GM19467 (cell line): ENCODE results near the gene EFNA5.
A peak's percentile ranks its signal among the peaks of the same experiment; 100 is the strongest.

ENCODE experiments used
- ATAC-seq: cut with Tn5 transposase; IDR thresholded peaks from one replicate; pipeline ENCODE4 v1.9.1; 2021; ENCODE audit warnings: mild to moderate bottlenecking, moderate library complexity; ENCODE audit not compliant: unreplicated experiment

The EFNA5 gene

DNA sequence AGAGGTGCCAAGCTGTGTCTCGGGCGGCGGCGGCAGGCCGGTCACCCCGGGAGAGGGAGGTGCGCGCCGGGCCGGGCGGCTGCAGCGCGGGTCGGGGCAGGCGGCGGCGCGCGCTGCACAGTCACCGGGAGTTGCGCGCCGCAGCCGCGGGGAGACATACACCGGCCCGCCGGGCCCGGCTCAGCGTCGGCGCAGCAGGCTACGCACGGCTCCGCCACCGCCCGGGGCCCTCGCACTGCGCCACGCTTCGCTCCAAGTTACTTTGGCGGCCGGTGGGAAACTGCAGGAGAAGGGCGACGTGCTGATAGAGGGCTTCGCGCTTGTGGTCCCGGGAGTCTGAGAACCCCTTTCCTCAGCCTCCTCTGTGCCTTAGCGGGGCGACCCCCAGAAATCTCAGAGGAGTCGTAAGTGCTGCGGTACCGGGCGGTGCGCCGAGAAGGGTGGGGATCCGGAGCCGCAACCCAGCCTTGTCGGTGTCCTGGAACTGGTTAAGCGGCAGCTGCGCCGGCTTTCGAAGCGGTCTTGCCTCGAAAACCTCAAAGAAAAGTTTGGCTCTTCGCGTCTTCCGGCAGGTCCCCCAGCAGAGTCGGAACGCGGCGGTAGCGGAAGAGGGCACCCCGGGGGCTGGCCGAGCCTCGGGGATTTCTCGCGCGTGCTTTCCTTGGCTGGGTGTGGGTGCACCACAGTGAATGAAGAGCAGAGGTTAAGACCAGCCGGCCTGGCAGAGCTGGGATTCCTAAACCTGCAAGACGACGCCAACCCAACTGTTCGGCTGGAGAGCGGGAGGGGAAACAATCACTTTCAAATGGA, at the start of gene EFNA5:
Gene EFNA5, minus strand, starts transcription at position 6 of the 810 bp plus-strand sequence.
- ATAC-seq, result no peak

DNA sequence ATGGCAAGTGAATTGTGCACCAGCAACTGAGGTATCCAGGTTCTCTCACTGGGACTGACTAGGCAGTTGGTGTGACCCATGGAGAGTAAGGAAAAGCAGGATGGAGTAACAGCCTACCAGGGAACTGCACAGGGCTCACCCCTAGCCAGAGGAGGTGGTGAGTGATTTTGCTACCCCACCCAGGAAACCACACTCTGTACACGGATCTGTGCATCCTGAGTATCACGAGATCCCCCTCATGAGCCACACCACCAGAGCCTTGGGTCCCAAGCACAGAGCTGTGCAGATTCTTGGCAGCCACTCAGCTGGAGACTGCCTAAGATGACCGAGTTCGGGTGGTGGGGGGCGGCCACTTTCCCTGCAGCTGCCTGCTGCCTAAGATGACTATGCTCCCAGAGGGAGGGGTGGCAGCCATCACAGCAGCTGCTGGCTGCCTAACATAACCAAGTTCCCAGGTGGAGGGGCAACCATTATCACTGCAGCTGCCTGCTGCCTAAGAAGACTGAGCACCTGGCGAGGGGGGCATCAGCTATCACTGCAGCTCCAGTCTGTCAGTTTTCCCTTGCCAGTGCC, 48.4 kb upstream of the EFNA5 start:
- ATAC-seq, result no peak

DNA sequence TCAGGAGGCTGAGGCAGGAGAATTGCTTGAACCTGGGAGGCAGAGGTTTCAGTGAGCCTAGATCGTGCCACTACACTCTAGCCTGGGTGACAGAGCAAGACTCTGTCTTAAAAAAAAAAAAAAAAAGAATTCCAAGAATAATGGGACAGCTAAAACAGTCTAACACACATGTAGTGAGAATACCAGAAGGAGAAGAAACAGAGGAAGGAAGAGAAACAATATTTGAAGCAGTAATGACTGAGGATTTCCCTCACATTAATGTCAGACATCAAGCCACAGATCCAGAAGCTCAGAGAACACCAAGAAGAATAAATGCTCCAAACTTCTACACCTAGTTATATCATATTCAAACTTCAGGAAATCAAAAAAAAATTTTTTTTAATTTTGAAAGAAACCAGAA, 47.1 kb upstream of the EFNA5 start:
- no peak for ATAC-seq

DNA sequence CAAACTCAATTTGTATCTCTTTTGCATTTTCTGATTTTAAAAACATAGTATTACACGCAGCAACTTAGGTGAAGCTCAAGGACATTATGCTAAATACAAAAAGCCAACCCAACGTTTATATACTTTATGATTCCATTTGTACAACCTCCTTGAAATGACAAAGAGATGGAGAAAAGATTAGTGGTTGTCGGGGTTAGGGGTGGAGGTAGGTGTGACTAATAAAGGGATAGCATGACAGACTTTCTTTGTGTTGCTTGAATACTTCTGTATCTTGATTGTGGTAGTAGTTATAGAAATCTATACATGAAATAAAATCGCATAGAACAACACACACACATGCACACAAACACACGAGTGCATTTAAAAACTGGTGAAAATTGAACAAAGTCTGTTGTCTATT, 42.5 kb upstream of the EFNA5 start:
- ATAC-seq, result no peak

DNA sequence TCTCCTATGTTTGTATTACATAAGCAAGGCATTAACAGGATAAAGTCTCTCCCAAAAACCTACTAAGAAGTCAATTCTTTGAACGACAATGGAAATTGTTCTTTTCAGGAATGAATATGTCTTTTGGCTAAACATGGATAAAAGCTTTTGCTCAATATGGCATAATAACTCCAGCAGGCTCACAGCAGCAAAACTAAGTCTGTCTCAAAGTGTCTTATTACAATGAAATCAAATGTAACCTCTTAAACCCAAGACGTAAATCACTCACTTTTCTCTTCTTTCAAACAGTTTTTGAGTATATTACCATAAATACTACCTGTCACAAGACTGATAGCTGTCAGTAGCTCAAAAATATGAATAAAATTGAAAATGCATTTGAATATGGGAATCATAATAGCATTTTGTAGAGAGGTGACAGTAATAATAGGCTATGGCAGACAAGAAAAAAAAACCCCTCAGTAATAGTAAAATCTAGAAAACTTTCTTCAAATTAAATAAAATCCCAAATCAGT, 41.7 kb upstream of the EFNA5 start:
- no peak for ATAC-seq

DNA sequence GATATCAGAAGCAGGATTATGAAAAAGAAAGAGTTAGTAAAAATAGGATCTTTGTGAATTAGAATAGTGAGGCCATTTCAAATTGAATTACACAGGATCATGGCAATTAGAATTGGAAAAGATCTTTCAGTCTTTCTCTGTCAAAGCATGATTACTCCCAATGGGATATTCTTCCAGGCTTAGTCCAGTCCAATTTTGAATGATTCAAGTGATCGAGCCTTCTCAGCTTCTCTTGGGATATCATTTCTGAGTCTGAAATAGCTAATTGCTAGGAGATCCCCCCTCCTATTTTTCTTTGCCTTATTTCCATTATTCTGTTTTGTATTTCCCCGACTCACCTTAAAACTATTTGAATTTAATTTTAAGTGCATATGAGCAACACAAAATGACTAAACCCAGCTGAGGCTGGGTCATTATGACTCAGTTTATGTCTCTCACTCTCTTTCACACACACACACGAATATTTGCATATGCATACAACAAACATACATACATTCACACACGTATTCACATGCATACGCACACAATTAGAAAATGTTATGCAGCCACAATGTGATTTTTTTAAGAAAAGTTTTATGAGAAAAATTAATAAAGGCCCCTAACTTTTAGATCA, 34.8 kb upstream of the EFNA5 start:
- ATAC-seq, result no peak

DNA sequence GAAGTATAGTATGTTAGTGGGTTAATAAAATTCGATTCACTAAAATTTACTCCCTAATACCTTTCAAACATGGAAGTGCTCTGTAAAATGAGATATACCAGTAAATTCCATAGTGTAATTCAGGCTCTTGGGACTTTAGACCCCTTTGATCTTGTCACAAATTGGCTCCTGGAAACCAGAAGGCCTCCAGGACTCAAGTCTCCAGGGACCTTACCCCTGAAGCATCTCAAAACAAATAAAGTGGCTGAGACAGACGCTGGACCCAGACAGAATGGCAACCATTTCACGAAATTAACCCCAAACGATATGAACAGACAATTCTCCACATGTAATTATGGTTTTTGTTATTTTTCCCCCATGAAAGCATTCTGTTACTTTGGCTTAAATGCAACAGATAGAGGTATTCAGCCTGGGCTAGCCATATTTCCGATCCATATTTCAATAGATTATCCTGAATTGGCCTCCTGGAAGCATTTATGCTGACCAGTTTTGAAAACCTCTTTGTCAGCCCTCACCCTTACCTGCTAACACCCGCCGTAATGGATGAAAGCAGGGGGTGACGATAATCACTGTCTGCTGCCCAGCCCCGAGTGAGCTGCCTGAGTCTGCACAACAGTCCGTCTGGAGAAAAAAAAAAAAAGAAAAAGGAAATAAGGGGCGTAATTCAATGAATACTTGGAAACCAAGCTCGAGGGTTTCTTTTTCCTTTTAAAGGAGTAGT, 34.1 kb upstream of the EFNA5 start:
- no peak for ATAC-seq

DNA sequence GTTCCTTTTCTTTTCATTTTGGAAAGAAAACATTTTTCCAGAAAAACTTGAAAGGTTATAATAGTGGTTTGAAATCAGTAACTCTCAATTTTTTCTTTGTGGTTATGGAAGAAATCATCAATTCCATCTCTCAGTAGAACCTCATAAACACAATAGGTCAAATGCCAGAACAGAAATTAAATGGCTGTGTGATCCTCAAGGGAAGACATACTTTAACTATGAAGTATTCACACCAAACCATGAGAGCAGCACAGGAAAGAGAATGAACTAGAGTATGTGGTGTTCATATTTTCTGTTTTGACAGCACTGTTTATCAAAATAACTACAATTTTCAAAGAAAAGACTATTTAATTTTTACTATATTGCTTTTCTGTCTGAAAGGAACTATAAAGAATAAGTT, 29.7 kb upstream of the EFNA5 start:
- no peak for ATAC-seq

DNA sequence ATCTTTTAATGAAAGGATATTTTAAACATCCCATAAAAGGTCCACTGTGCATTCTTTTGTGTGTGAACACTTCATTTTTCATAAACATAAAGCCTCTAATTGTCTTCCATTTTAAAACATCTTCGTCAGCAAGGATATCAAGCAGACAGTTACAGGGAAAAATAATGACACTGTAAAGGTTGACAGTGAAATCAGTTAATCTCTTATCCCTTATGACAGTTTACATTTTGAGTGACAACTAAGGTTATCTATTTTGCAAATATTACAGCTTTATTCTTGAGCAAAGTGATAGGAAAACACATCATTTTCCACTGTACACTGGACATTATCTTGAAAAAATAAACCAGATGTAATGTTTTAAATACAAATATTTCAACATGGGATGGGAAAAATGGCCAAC, 28.7 kb upstream of the EFNA5 start:
- no peak for ATAC-seq

DNA sequence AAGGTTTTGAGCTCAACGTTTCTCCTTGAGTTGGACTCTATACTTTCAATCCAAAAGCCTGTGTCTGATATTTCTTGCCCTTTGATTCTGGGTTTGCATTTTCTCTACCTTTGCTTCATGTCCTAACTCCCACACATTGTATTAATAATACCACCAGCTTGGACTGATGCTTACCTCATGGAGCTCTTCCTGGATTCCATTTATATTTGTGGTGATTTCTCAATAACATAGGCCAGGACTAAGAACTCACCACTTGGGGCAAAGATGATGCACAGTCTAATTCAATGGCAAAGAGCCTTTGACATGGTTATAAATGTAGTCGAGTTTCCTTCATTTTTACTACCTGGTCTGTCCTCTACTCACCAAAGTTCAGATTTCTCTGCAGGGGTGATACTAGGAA, 27.5 kb upstream of the EFNA5 start:
- no peak for ATAC-seq

DNA sequence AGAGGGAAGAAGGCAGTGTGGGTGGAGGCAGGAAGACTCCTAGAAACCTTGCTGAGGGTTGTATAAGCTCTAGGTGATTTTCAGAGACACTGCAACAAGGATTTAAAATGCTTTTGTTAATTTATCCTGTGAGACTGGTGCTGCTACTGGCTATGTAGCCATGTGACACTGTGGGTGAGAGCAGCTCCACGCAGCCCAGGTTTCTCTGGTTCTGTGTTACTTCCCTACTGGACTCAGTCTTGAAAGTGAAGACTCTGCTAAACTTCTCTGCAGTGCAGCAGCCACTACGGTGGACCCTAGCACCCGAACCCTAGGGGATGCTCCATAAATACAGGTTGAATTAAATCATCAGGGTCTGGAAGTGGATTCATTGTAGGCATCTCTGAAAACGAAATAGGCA, 25.8 kb upstream of the EFNA5 start:
- no peak for ATAC-seq

DNA sequence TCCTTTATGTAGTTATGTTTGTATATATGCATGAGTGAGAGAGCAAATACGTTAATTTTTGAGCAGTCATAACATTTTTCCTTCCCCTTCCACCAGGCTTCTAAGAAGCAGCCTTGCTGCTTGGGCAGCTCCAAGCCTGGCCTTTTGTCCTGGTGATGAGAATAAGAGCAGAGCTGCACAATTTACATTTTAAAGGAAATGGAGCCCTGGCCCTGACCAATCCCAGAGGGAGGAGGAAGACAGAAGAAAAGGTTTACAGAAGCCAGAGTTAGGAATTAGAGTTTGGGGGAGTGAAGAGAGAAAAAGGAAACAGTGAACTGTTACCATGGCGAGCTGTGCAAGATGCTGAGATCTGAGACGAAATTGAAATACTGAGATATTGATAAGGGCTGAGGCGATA, 25.3 kb upstream of the EFNA5 start:
- ATAC-seq, result no peak

DNA sequence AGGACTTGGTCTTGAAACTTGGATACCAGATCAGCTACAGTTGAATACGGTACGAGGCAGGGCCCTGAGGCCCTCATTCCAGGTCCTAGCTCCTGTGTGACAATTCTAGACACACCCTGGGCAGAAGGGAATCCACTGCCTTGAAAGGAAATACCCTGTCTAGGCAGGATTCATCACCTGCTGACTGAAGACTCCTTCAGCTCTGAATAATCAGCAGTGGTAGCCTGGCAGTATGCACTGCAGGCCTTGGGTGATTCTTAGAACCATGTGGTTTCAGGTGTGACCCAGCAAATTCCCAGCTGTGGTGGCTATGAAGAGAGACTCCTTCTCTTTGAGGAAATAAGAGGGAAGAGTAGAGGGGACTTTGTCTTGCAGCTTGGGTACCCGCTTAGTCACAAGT, 17.2 kb upstream of the EFNA5 start:
- ATAC-seq, result no peak

DNA sequence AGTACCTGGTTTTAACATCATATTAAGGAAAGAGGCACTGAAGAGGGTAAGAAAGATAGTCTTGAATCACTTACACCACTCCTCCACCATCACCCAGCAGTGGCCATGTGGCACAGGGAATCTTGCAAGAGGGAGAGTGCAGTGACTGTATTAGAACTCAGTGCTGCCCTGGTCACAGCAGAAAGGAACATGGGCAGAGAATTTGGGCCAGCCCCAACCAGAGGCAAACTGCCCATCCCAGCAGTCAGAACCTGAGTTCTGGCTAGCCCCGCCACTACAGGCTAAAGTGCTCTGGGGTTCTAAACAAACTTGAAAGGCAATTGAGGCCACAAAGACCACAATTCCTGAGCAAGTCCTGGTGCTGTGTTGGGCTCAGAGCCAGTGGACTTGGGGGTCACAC, 16.7 kb upstream of the EFNA5 start:
- no peak for ATAC-seq

DNA sequence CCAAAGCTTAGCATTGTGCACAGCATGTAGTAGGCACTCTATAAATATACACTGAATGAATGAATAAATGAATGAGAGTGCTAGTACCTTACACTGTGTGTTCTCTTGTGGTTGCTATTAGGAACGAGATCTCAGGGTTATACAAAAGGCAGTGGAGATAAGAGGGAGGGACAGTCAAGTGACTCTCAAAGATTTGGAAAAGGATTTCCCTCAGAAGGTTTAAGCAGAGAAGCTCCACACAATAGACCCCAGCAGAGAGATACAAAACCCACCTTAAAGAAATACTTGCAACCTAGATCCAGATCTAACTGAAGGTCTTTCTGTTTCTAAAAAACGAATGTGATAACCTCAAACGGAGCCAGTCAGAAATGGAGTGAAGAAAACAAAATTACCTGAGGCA, 11.8 kb upstream of the EFNA5 start:
- no peak for ATAC-seq

DNA sequence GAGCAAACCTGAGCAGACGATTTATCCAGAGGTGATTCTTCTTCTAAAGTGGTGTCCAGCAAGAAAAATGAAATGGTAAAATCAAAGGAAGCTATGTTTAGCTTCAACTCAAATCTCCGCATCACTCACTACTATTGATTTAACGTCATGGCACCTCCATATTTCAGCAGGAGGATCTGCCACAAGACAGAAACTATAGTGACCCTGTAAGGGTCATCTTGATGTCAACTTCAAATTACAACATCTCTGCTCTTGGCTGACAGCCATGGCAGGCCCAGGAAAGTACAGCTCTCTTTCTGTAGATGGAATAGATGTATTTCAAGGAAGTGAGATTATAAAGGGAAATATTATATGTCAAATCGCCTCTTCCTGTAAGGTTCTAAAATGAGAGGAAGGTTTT, 10.1 kb upstream of the EFNA5 start:
- no peak for ATAC-seq

DNA sequence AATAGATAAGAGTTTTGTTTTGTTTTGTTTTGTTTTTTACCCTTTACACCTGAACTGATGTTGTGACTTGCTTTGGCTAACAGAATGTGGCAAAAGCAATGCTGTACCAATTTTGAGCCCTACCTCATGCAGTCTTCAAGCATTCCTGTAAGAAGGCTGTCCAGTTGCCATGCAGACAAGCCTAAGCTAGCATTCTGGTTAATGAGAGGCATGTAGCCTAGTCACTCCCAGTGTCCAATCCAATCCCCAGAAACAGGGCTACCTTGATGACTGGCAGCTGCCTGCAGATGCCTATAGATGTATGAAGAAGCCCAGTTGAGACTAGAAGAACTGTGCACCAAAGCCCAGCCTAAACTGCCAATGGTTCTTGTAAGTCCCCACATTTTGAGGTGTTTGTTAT, 9.4 kb upstream of the EFNA5 start:
- ATAC-seq, result no peak

DNA sequence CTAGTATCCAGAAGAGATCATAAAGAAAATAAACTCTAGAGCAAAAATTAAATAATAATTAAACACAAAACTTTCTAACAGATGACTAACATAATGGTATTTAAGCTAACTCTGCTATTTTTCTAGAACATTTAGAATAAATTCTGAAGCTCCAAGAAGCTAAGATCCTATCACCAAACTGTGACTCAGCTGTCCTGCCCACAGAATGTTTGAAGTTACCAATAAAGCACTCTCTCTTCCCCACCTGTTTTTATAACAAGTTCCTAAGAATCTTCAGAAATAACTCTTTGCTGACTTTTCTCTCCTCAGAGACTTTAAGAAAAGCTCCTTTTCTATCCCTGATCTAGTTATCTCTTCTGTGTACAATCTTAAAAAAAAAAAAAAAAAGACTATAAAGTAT, 6.0 kb upstream of the EFNA5 start:
- no peak for ATAC-seq

DNA sequence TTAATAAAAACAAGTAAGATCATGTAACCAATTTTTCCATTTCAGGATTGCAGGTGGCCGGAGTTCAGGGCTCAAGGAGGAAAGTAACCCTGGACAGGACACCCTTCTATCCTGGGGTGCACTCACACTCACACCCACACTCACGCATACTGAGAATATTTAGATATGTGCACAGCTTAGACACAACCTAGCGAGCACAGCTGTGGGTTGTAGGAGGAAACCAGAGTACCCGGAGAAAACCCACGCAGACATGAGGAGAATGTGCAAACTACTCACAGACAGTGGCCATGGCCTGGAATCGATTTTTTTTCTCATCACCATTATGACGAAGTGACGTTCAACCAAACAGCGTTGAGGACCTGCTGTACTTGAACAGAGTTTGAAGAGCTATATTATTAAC, 4.5 kb upstream of the EFNA5 start:
- no peak for ATAC-seq

DNA sequence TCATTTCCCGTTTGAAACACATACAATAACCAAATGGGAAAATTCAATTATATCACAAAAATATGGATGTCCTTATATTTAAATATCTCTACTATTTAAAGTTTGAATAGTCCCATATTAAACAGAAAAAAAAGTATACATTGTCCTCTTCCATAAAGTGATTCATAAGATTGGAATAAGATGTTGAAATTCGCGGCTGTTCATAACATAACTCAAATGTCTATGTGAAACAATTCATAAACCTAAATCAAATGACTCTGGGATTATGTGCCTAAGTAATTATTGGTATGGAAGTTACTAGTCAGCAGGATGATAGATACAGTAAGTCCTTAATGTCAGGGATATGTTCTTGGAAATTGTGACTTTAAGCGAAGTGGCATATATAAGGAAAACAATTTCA, 3.9 kb upstream of the EFNA5 start:
- ATAC-seq, result no peak

DNA sequence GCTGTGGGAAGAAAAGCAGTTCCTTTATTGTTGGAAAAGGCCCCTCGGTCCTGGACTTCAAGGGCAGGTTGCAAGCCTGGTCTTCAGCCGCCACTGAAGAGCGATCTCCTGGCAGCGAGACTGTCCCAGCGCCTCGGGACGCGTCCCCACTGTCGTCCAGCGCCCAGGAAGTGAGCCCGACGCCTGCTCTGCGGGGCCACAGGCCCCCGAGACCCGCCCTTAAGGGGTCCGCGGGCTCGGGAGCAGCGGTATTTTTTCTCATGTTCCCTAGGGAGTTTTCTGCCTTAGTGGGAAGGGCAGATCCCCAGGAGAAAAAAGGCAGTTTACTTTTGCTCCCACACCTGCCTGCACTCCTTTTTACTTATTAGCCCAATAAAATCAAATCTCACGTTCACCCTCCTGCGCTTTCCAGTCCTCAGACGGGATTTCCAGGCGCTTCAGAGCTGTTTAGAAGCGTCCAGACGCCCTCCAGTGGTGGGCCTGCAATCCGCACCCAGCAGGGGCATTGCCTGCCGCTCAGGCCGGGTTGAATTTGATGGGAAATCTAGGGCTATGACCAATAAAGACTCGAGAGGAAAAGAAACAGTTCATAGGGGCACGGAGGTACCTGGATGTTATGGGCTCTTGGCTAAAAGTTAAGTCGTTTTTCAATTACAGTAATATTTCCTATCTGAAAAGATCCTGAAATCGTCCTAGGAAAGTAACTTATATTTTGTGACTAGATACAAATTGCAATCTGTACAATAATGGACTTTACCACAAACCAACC, 2.8 kb upstream of the EFNA5 start:
- peak; percentile 64 for ATAC-seq
